A172 (cell line): ENCODE measurements around the gene HSD3B1. TPM values are rescaled to one million over a fixed set of nuclear protein-coding genes. Genes with fewer than 3 reads are reported as not detected.
A peak's percentile ranks its signal among the peaks of the same experiment; 100 is the strongest.
"Not testable (repeated sequence)": the region's sequence is repeated elsewhere in the genome, so short reads cannot be mapped to it uniquely, and the experiment has no call there.

Experiments
- DNase-seq: peaks from one replicate; pipeline ENCODE4 v3.0.0-alpha.2; 2015; ENCODE audit warnings: low spot score
- total RNA-seq: library from RNA; depleted of rRNA; stranded (reverse); fragments of >200 nt; shearing (Covaris generic); gene quantifications from 2 replicates; pipeline ENCODE4 v1.2.3, GENCODE V29; 2014; rRNA removed

The HSD3B1 gene
- total RNA-seq, 1 experiment from 2014 or later, result not detected

DNA sequence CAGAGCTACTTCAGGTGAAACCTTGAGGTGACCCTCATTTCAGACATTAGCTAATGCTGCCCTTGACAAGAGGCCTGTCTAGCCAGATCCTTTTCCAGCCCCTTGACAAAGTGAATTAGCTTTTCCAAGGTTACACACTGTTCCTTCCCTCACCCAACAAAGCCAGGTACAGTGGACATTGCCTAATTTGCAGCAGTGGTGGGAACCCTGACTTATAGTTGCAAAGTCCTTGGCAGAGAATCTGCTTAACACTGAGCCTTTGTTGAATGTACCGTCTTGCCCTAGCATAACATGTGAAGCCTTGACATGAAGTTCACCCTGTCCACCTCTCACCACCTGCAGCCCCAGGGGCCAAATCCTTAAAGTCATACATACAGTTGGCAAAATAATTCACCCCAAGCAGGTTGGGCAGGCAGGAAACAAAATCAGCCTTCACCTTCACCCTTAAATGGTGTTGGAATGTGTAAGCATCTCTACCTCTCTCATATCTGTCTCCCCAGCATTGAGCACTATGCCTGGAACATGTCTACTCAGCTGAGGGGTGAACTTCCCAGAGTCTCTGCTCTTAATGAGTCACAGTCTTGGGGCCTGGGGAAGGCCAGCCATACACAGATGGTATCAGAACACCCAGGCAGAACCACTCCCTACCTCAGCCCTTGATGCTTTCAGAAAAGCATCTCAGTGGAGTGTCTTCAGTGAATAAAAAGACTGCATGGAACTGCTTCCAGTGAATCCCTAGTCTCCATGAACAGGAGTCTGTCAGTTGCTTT lies 46.5 kb downstream of the HSD3B1 start:
- DNase-seq, result peak; percentile 35

DNA sequence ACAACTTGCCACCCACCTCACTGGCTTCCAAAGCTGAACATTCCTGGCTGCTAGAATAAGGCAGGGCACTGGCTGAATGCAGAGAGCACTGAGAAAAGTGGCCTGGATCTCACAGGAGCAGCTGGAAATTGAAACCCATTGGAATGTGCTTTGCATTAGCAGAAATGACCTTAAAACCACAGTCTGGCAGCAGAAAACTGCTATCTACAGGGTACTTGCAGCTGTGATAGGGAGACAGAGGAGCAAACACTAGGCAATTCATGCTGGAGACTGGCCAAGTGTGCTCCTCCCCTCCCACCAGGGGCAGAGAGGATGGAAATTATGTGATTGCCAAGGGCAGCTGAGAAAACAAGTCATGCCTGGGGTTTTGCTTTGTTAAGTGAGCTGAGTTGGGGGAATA lies 47.2 kb downstream of the HSD3B1 start:
- peak; percentile 83 for DNase-seq

DNA sequence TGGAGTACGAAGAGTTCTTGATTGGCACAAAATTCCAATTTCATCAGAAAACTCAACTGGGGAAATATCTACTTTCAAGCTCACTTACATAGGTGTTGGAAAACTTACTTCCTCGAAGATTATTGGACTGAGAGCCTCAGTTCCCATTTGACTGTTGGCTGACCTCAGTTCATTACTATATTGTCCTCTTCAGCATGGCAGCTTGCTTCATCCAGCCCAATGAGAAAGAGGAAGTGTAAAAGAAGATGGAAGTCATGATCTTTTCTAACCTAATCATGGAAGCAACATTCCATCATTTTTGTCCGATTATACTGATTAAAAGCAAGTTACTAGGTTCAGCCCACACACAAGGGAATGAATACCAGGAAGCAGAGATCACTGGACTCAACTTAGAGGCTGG lies 49.4 kb downstream of the HSD3B1 start:
- no peak for DNase-seq

DNA sequence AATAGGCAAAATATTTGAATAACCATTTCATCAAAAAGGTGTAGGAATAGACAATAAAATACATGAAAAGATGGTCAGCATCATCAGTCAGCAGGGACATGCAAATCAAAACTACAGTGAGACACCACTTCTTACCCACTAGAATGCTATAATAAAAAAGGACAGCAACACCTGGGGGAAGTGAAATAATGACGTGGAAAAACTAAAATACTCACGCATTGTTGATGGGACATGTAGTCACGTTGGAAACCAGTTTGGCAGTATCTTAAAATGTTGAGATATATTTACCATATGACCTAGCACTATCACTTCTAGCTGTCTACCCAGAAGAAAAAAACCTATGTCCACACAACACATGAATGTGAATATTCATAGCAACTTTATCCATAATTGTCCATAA lies 53.4 kb downstream of the HSD3B1 start:
- DNase-seq, result not testable (repeated sequence)

DNA sequence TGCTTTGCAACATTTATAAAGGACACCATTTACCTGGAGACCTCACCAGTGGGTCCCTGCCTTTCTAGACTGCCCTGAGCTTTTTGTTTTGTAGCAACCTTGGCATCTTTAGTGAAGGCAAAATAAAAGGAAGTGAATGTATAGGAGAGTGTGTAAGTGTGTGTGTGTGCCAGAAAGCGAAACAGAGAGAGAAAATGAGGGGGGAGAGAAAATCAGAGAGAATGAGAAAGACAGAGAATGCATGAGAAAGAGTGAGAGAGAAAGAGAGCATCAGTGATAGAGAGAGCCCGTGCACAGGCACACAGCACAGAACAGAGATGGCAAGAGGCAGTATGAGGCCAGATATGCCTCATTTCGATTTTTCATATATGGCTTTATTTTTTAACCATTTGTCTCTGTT lies 57.5 kb downstream of the HSD3B1 start:
- no peak for DNase-seq

Other genes starting within 250 kb of the HSD3B1 start
- gene HAO2, start 138.4 kb upstream of the HSD3B1 start, total RNA-seq, result not detected in 2 replicates
- not detected in 2 replicates for gene HSD3B2, start 92.1 kb upstream of the HSD3B1 start, total RNA-seq
- gene ZNF697, start 141.1 kb downstream of the HSD3B1 start, total RNA-seq, result 2.9 and 3.7 TPM in 2 replicates
- 96.8 and 97.2 TPM in 2 replicates for gene PHGDH, start 204.7 kb downstream of the HSD3B1 start, total RNA-seq